ENCODE data around the gene NGLY1. TPM values are rescaled to one million over a fixed set of nuclear protein-coding genes. Genes with fewer than 3 reads are reported as not detected.

The NGLY1 gene
- total and polyA plus RNA-seq, 10 of the 15 experiments (the other 5 are each of a cell fraction or from before 2014, with no cell fraction given), result 29.8 to 73.5 (median 47.0) TPM

GRCh38 chr3:25783661-25784512 lies 644 bp upstream of the NGLY1 start:
- SMC1A ChIA-PET (ENCODE audit: uncharacterized antibody, unreplicated experiment), result interaction anchor here (0.9 to 1.4 kb wide), 6 partner anchors 56 to 136 kb away, joined by 3 to 12 read pairs (median 3); no protein-coding TSS in a partner anchor
- Histone ChIP-seq H3K4me1 (ENCODE audit: control insufficient read depth, insufficient read depth, low read length) (peaks cover 10% of the 10 kb centered on the region), H3K27me3 (replicated peaks in 1 of 2; ENCODE audit: control insufficient read depth in 2 of 2, insufficient read depth in 2 of 2, low read length in 1 of 2) (no peaks in the 10 kb centered on the region)
- TF ChIP-seq RELA (IDR thresholded peaks at IDR 0.05; ENCODE audit: borderline replicate concordance, partially characterized antibody) (no peak), HDGF (IDR thresholded peaks at IDR 0.05) (peak; percentile 47; the same call in 1 of the 2 replicates), ZNF24 (IDR thresholded peaks at IDR 0.05) (no peak), NBN (IDR thresholded peaks at IDR 0.05) (peak; percentile 30; the same call in 1 of the 2 replicates), NKRF (conservative IDR thresholded peaks at IDR 0.05) (no peak), ZSCAN29 (IDR thresholded peaks at IDR 0.05) (no peak), WRNIP1 (IDR thresholded peaks at IDR 0.05; ENCODE audit: borderline replicate concordance, low read depth, low read length) (no peak), CHD1 (IDR thresholded peaks at IDR 0.05; ENCODE audit: low read depth, low read length) (no peak), RUNX3 (IDR thresholded peaks at IDR 0.05; ENCODE audit: low read length) (peak; percentile 36), YBX1 (IDR thresholded peaks at IDR 0.05) (no peak), MTA2 (IDR thresholded peaks at IDR 0.05; ENCODE audit: low read depth) (peak; percentile 14; the same call in 1 of the 2 replicates), BHLHE40 (IDR thresholded peaks at IDR 0.05; ENCODE audit: borderline replicate concordance in 1 of 2, low read depth in 2 of 2, low read length in 1 of 2) (peak; percentile 85 to 91), MEF2B (IDR thresholded peaks at IDR 0.05; ENCODE audit: partially characterized antibody, poor library complexity, severe bottlenecking) (no peak), POLR2AphosphoS2 (IDR thresholded peaks at IDR 0.05; ENCODE audit: low read depth, low read length) (0 out of 2 replicates have a peak, but pooled peaks have one; percentile 2), MLLT1 (IDR thresholded peaks at IDR 0.05) (0 out of 2 replicates have a peak, but pooled peaks have one; percentile 16), SREBF1 (IDR thresholded peaks at IDR 0.05; ENCODE audit: low read length) (no peak), RAD51 (IDR thresholded peaks at IDR 0.05) (peak; percentile 43; the same call in 1 of the 2 replicates), PKNOX1 (IDR thresholded peaks at IDR 0.05) (no peak), BRCA1 (IDR thresholded peaks at IDR 0.05; ENCODE audit: low read depth, low read length) (no peak)

More at GRCh38 chr3:25783661-25784512, 644 bp upstream of the NGLY1 start:
- Histone ChIP-seq H3K9ac (ENCODE audit: control insufficient read depth, insufficient read depth, low read length) (peak overlapping the region; percentile 57; the same call in 1 of the 2 replicates), H3K27ac (ENCODE audit: control insufficient read depth, insufficient read depth) (peak overlapping the region; percentile 43; the same call in 1 of the 2 replicates), H3K9me3 (replicated peaks; ENCODE audit: control insufficient read depth, insufficient read depth, low read length) (no peaks in the 10 kb centered on the region; the same call in 2 of the 3 replicates), H3K4me2 (ENCODE audit: control insufficient read depth, insufficient read depth) (peak overlapping the region; percentile 95), H2AFZ (ENCODE audit: control insufficient read depth, low read depth, low read length) (peak overlapping the region; percentile 62), H3K4me3 (peak overlapping the region; percentile 61), H3K79me2 (ENCODE audit: control insufficient read depth, insufficient read depth, low read length) (peaks cover 44% of the 10 kb centered on the region), H4K20me1 (ENCODE audit: control insufficient read depth, insufficient read depth) (no peaks in the 10 kb centered on the region), H3K36me3 (ENCODE audit: control insufficient read depth in 2 of 2, insufficient read depth in 2 of 2, low read length in 1 of 2) (no peaks in the 10 kb centered on the region)
- intact Hi-C loops (cut with micrococcal nuclease; ENCODE audit: unreplicated experiment) (loop anchor here (2.0 kb wide), 1 partner anchor 15 kb away; no protein-coding TSS in a partner anchor), in situ Hi-C loops (cut with MboI) (loop anchor here (5.0 to 25.0 kb wide), 2 partner anchors 117 to 1847 kb away; partner anchors contain the start of gene NR1D2)
- TSS peak; percentile 76 for BruUV-seq (replicated peaks)
- RAD21 ChIA-PET (ENCODE audit: unreplicated experiment), result interaction anchor here (0.7 to 1.8 kb wide), 11 partner anchors 9 to 152 kb away, joined by 3 to 7 read pairs (median 3); no protein-coding TSS in a partner anchor
- CTCF ChIA-PET, result interaction anchor here (1.3 to 1.5 kb wide), 2 partner anchors 19 to 73 kb away, joined by 4 to 5 read pairs; no protein-coding TSS in a partner anchor
- POLR2A ChIA-PET, result interaction anchor here (0.5 to 1.5 kb wide), 9 partner anchors 9 to 1932 kb away, joined by 3 to 7 read pairs (median 4); no protein-coding TSS in a partner anchor
- no peak for DNase-seq (ENCODE audit: low read depth, low spot score)
- WGBS (ENCODE audit: insufficient coverage, insufficient replicate concordance, low lambda C conversion rate, missing lambda C conversion rate), result under 1% methylated on average over 30 of the region's 34 CpGs
- peak; percentile 15 for ATAC-seq
- no peak for FAIRE-seq

Measured in GM12878 (cell line).